Sigmoid colon (tissue), 7 donors: ENCODE measurements around the gene C1orf21. TPM values are rescaled to one million over a fixed set of nuclear protein-coding genes. Genes with fewer than 3 reads are reported as not detected.

ENCODE experiments used
- DNase-seq: peaks from one replicate; pipeline ENCODE4 v3.0.0-alpha.2; 2019
- H3K27ac ChIP-seq, 4 donors: fragments of 200-600 bp; sonication (generic); one replicate each; pipeline ENCODE4 v1.5.1; 2016 to 2019; ENCODE audit warnings: mild to moderate bottlenecking in 1 of 4
- H3K27me3 ChIP-seq, 3 donors: fragments of 200-600 bp; sonication (generic); one replicate each; pipeline ENCODE4 v1.5.1; 2019; ENCODE audit warnings: mild to moderate bottlenecking in 1 of 3
- H3K36me3 ChIP-seq, 4 donors: fragments of 200-600 bp; sonication (generic); one replicate each; pipeline ENCODE4 v1.5.1; 2016 to 2019
- H3K4me1 ChIP-seq, 4 donors: fragments of 200-600 bp; sonication (generic); one replicate each; pipeline ENCODE4 v1.5.1; 2017 to 2019
- H3K4me3 ChIP-seq, 4 donors: fragments of 200-600 bp; sonication (generic); one replicate each; pipeline ENCODE4 v1.5.1; 2017 to 2019; ENCODE audit warnings: mild to moderate bottlenecking in 2 of 4, moderate library complexity in 1 of 4
- H3K9me3 ChIP-seq, 4 donors: fragments of 200-600 bp in 3 of 4; sonication (generic) in 3 of 4; one replicate each; pipeline versions ENCODE4 v1.5.1 to v1.6.1; 2013 to 2019
- EP300 ChIP-seq, 4 donors: sonication (generic); formaldehyde crosslinking; IDR thresholded peaks; one replicate each; pipeline ENCODE4 v1.6.1; 2017; ENCODE audit warnings: antibody characterized with exemption in 4 of 4
- POLR2A ChIP-seq, 2 donors: fragments of 450-650 bp; IDR thresholded peaks; one replicate each; pipeline ENCODE4 v1.6.1; 2016; ENCODE audit warnings: antibody characterized with exemption in 2 of 2, mild to moderate bottlenecking in 2 of 2, moderate library complexity in 2 of 2
- POLR2AphosphoS5 ChIP-seq, 4 donors: sonication (generic); formaldehyde crosslinking; IDR thresholded peaks; one replicate each; pipeline ENCODE4 v1.6.1; 2017; ENCODE audit warnings: antibody characterized with exemption in 4 of 4
- WGBS, 2 donors: extraction: QIAGEN DNeasy Blood & Tissue Kit; methylation state at CpG; one replicate each; pipeline ENCODE4 v1.1.7; 2013; 5-methylcytosine and 5-hydroxymethylcytosine counted together
- intact Hi-C: fragments of 100-400 bp; cut with DNase I; formaldehyde crosslinking; loops from one replicate; pipeline ENCODE4 v1.15.1; 2023
- polyA plus RNA-seq, 3 donors: library from polyadenylated mRNA; stranded (reverse); fragments of 200-250 nt; gene quantifications; one replicate each; pipeline ENCODE4 v1.2.3, GENCODE V29; 2013
- total RNA-seq, 4 donors: library from RNA; depleted of rRNA; stranded (reverse); fragments of >200 nt; gene quantifications; one replicate each; pipeline ENCODE4 v1.1.0, GENCODE V29; 2016
- TF ChIP-seq, protein P1 (sequence below), 4 experiments: fragments of 450-650 bp in 3 of 4; fragments of 200-600 bp in 1 of 4; IDR thresholded peaks; one replicate each; pipeline ENCODE4 v1.5.1; 2016 to 2019; ENCODE audit warnings: antibody characterized with exemption in 4 of 4, mild to moderate bottlenecking in 3 of 4, moderate library complexity in 2 of 4
- donor health status: healthy with polysubstance abuse.
- donor health status: Bipolar disorder and iron deficiency.
- donor health status: healthy.

Gene C1orf21
- total and polyA plus RNA-seq, 7 donors, result 39.5 to 109 (median 80.0) TPM

GRCh38 chr1:184467295-184467694 lies 80.5 kb downstream of the C1orf21 start:
- TF ChIP-seq EP300 (IDR thresholded peaks at IDR 0.05) (no peak), POLR2AphosphoS5 (IDR thresholded peaks at IDR 0.05) (no peak), POLR2A (IDR thresholded peaks at IDR 0.05) (no peak)
- TF ChIP-seq, protein P1, sequence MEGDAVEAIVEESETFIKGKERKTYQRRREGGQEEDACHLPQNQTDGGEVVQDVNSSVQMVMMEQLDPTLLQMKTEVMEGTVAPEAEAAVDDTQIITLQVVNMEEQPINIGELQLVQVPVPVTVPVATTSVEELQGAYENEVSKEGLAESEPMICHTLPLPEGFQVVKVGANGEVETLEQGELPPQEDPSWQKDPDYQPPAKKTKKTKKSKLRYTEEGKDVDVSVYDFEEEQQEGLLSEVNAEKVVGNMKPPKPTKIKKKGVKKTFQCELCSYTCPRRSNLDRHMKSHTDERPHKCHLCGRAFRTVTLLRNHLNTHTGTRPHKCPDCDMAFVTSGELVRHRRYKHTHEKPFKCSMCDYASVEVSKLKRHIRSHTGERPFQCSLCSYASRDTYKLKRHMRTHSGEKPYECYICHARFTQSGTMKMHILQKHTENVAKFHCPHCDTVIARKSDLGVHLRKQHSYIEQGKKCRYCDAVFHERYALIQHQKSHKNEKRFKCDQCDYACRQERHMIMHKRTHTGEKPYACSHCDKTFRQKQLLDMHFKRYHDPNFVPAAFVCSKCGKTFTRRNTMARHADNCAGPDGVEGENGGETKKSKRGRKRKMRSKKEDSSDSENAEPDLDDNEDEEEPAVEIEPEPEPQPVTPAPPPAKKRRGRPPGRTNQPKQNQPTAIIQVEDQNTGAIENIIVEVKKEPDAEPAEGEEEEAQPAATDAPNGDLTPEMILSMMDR (IDR thresholded peaks at IDR 0.05), result no peak
- no peak for DNase-seq
- Histone ChIP-seq H3K36me3 (no peaks in the 10 kb centered on the region), H3K4me3 (no peak overlapping the region), H3K27ac (no peak overlapping the region), H3K27me3 (no peaks in the 10 kb centered on the region), H3K9me3 (no peaks in the 10 kb centered on the region), H3K4me1 (peaks cover 0 to 17% (median 3%) of the 10 kb centered on the region in 4 donors)
- intact Hi-C loops, result no loop called here

DNA sequence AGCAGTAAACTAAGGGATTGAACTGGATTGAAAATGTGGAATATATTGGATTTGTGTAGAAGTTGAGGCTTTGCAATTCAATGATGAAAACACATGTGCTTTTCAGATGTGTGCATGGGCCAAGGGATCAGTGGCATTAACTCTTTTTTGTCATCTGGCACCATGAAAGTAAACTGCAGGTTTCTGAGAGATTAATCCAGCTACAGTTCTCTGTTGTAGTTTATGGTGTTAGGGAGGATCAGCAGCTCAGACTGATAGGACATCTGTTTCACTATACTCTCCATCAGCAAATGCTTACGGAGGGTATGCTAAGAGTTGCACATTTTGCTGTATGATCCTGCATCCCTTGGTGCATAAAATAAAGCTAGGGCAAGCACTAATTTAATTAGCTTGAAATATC lies 82.6 kb downstream of the C1orf21 start:
- H3K4me1 ChIP-seq, result peaks cover 0 to 16% (median 3%) of the 10 kb centered on the region in 4 donors
- H3K36me3 ChIP-seq, result no peaks in the 10 kb centered on the region
- intact Hi-C loops, result no loop called here
- no peak for DNase-seq
- H3K4me3 ChIP-seq, result no peak overlapping the region
- no peaks in the 10 kb centered on the region for H3K27me3 ChIP-seq
- no peak overlapping the region for H3K27ac ChIP-seq
- H3K9me3 ChIP-seq, result peaks cover 0 to 4% (median 0%) of the 10 kb centered on the region in 4 donors
- WGBS, 2 donors, result 88 to 96% methylated on average over 1 of the region's 1 CpG
- TF ChIP-seq, protein P1 (IDR thresholded peaks at IDR 0.05), result no peak
- no peak for TF ChIP-seq POLR2A (IDR thresholded peaks at IDR 0.05)
- no peak for TF ChIP-seq EP300 (IDR thresholded peaks at IDR 0.05)
- no peak for TF ChIP-seq POLR2AphosphoS5 (IDR thresholded peaks at IDR 0.05)

GRCh38 chr1:184471686-184472085 lies 84.9 kb downstream of the C1orf21 start:
- TF ChIP-seq POLR2A (IDR thresholded peaks at IDR 0.05) (no peak), EP300 (IDR thresholded peaks at IDR 0.05) (no peak), POLR2AphosphoS5 (IDR thresholded peaks at IDR 0.05) (no peak)
- 92 to 93% methylated on average over 5 of the region's 5 CpGs for WGBS, 2 donors
- H3K4me1 ChIP-seq, result peaks cover 0 to 16% (median 3%) of the 10 kb centered on the region in 4 donors
- intact Hi-C loops, result no loop called here
- no peaks in the 10 kb centered on the region for H3K27me3 ChIP-seq
- peak overlapping the region in 1 of 4 donors; percentile 44 for H3K27ac ChIP-seq
- H3K4me3 ChIP-seq, result no peak overlapping the region
- no peak for DNase-seq
- H3K36me3 ChIP-seq, result no peaks in the 10 kb centered on the region
- H3K9me3 ChIP-seq, result peaks cover 0 to 4% (median 0%) of the 10 kb centered on the region in 4 donors

DNA sequence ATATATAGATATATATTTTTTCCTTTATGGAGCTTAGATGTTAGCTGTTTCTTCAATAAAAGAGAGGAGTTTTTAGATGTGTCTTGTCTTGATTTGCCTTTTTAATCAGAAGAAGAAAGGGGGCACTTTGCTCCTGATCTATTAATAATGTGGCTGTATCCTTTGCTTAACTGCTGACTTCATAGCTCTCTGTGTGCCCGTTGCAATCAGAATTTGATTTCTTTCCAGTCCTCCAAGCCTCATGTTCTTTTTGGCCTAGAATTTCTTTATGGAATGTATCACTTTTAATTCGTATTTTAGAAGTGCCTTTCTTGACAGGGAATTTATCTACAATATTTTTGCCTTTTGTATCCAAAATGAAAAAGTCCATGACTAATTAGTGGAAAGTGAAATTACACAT lies 85.3 kb downstream of the C1orf21 start:
- Histone ChIP-seq H3K4me3 (no peak overlapping the region), H3K27me3 (no peaks in the 10 kb centered on the region), H3K27ac (peak overlapping the region in 1 of 4 donors; percentile 44), H3K9me3 (peaks cover 0 to 4% (median 0%) of the 10 kb centered on the region in 4 donors), H3K4me1 (peaks cover 0 to 14% (median 2%) of the 10 kb centered on the region in 4 donors), H3K36me3 (peaks cover 0 to 4% (median 0%) of the 10 kb centered on the region in 4 donors)
- intact Hi-C loops, result no loop called here
- DNase-seq, result no peak
- WGBS, 2 donors, result 72 to 84% methylated on average over 2 of the region's 2 CpGs
- TF ChIP-seq POLR2AphosphoS5 (IDR thresholded peaks at IDR 0.05) (no peak), POLR2A (IDR thresholded peaks at IDR 0.05) (no peak), EP300 (IDR thresholded peaks at IDR 0.05) (no peak)
- TF ChIP-seq, protein P1 (IDR thresholded peaks at IDR 0.05), result no peak

DNA sequence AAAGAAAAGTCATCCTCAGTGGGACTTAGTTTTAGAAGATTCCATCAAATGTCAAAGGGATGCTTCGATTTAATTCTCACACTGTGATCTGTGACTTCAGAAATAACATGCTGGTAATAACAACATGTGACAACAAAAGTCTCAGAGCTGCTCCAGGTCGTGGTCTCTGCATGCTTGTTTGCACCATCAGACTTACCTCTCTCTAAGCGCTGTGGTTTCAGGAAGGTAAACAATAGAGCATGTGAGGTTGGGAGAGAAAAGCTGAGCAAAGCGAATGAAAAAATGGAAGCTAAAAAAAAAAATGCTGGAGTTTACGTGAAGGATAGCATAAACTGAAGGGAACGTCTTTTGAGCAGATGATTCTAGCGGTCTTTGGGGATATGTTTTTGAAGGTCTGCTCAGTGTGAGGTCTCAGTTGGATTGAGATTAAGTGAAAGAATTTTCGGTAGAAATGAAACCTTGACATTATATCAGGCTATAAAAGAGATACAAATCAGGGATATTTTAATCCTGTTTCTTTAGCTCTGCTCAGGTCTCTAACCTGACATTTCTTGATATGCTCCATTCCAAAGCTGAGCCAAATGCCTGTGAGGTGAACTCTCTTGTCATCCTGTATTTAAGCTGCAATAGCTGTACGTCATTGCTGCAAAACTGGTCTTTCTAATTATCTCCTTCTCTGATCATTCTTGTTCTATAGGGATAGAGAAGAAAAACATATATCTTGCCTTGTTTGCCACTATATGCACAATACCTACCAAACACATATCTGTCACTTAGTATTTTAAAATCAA lies 86.5 kb downstream of the C1orf21 start:
- H3K4me1 ChIP-seq, result peaks cover 0 to 9% (median 0%) of the 10 kb centered on the region in 4 donors
- H3K4me3 ChIP-seq, result no peak overlapping the region
- intact Hi-C loops, result no loop called here
- DNase-seq, result no peak
- WGBS, 2 donors, result 90% methylated on average over 9 of the region's 9 CpGs
- H3K9me3 ChIP-seq, result peaks cover 0 to 4% (median 0%) of the 10 kb centered on the region in 4 donors
- no peak for TF ChIP-seq EP300 (IDR thresholded peaks at IDR 0.05)
- TF ChIP-seq, protein P1 (IDR thresholded peaks at IDR 0.05), result no peak
- no peak for TF ChIP-seq POLR2AphosphoS5 (IDR thresholded peaks at IDR 0.05)
- H3K27ac ChIP-seq, result no peak overlapping the region
- peaks cover 0 to 11% (median 2%) of the 10 kb centered on the region in 4 donors for H3K36me3 ChIP-seq
- H3K27me3 ChIP-seq, result no peaks in the 10 kb centered on the region
